ENCODE data around the gene GALNT17.

GALNT17 gene

DNA sequence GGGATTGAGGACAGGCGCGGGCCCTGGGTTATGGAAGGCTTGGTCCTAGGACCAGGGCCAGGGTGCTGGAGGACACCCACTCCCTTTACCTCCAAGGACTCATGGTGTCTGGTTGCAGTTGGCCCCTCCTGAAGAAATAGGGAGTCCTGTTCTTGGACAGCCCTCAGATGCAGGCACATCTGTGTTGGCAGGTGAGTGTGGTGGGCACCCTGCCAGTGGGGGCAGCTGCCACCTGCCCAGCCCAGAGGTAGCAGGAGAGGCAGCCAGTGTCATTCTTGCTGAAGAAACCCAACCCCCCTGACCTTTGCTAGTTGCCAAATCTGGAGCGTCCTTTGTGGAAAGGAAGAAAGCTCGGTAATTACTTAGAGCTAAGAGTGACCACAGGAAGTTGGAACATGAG is 8.3 kb downstream of the GALNT17 start:
- DNase-seq (no peak), ATAC-seq (no peak)
- Mint-ChIP-seq H3K4me1 (no peaks in the 10 kb centered on the region), H3K27ac (no peak overlapping the region), H3K27me3 (no peaks in the 10 kb centered on the region), H3K9me3 (peaks cover 12 to 17% of the 10 kb centered on the region in 2 donors), H3K4me3 (no peak overlapping the region)

GRCh38 chr7:71144963-71145362 is 13.0 kb downstream of the GALNT17 start:
- Mint-ChIP-seq H3K27ac (no peak overlapping the region), H3K27me3 (no peaks in the 10 kb centered on the region), H3K4me3 (no peak overlapping the region), H3K4me1 (no peaks in the 10 kb centered on the region), H3K9me3 (peaks cover 17 to 23% of the 10 kb centered on the region in 2 donors)
- ATAC-seq (no peak), DNase-seq (no peak)

- no peak overlapping the region for H3K4me3 Mint-ChIP-seq
- no peaks in the 10 kb centered on the region for H3K4me1 Mint-ChIP-seq
- H3K27me3 Mint-ChIP-seq = no peaks in the 10 kb centered on the region
- DNase-seq = no peak
- no peak for ATAC-seq
- peaks cover 17 to 23% of the 10 kb centered on the region in 2 donors for H3K9me3 Mint-ChIP-seq
- no peak overlapping the region for H3K27ac Mint-ChIP-seq
Measured at GRCh38 chr7:71145906-71146901, 14.3 kb downstream of the GALNT17 start.

DNA sequence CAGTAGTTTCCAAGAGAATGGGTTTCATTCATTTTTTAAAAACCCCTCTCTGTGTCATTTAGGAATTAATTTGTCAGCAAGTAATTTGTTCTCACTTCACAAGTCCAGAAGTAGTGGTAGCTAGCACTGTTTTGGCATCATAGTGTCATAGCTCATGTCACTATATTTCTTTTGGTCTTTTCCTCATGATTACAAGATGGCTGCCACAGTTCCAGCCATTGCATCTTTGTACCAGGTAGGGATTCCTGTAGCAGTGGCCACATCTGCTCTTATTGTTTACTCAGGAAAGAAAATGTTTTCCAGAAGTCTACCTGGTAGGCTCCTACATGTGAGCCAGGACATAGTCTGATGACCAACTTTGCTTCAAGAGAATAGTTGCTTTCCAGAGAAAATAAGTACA is 16.2 kb downstream of the GALNT17 start:
- no peak overlapping the region for H3K4me3 Mint-ChIP-seq
- H3K27me3 Mint-ChIP-seq = no peaks in the 10 kb centered on the region
- DNase-seq (no peak), ATAC-seq (no peak)
- no peak overlapping the region for H3K27ac Mint-ChIP-seq
- H3K4me1 Mint-ChIP-seq = no peaks in the 10 kb centered on the region
- H3K9me3 Mint-ChIP-seq = peaks cover 14 to 15% of the 10 kb centered on the region in 2 donors

- DNase-seq (no peak), ATAC-seq (no peak)
- Mint-ChIP-seq H3K9me3 (peaks cover 4 to 5% of the 10 kb centered on the region in 2 donors), H3K4me3 (no peak overlapping the region), H3K4me1 (no peaks in the 10 kb centered on the region), H3K27ac (no peak overlapping the region), H3K27me3 (no peaks in the 10 kb centered on the region)
Measured at GRCh38 chr7:71155236-71155635, 23.3 kb downstream of the GALNT17 start.

DNA sequence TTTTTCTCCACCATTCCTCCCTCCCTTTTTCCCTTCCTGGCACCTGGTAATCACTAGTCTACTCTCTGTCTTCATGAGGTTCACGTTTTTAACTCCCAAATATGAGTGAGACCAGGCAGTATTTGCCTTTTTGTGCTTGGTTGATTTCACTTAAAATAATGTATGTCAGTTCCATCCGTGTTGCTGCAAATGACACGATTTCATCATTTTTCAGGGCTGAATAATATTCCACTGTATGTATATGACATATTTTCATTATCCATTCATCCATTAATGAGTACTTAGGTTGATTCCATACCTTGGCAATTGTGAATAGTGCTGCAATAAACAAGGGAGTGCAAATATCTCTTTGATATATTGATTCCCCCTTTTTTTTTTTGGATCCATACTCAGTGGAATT is 25.8 kb downstream of the GALNT17 start:
- DNase-seq = no peak
- Mint-ChIP-seq H3K9me3 (peaks cover 4 to 5% of the 10 kb centered on the region in 2 donors), H3K4me3 (no peak overlapping the region), H3K27ac (no peak overlapping the region), H3K27me3 (no peaks in the 10 kb centered on the region), H3K4me1 (no peaks in the 10 kb centered on the region)
- no peak for ATAC-seq

GRCh38 chr7:71165708-71166107 is 33.8 kb downstream of the GALNT17 start:
- Mint-ChIP-seq H3K9me3 (peaks cover 5 to 15% of the 10 kb centered on the region in 2 donors), H3K4me1 (no peaks in the 10 kb centered on the region)

DNA sequence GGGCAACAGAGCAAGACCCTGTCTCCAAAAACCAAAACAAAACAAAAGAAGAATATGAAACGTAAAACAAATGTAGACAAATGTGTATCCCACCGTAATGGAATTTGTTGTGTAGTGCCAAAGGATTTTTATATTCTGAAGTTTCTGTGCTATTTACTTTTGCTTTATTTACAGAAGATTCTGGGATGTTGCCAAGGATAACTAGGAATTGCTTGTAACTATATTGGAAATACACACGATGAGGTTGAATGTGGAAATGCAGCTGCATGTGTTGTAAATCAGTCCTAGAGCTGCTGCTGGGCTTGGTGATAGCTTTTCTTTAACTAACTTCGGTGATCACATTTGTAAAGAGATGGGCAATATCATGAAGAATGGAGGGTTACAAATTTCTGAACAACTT is 39.5 kb downstream of the GALNT17 start:
- Mint-ChIP-seq H3K27me3 (no peaks in the 10 kb centered on the region), H3K4me3 (no peak overlapping the region), H3K9me3 (peaks cover 4 to 14% of the 10 kb centered on the region in 2 donors), H3K27ac (no peak overlapping the region), H3K4me1 (no peaks in the 10 kb centered on the region)
- ATAC-seq = no peak
- DNase-seq = no peak

More at GRCh38 chr7:71165708-71166107, 33.8 kb downstream of the GALNT17 start:
- no peak overlapping the region for H3K27ac Mint-ChIP-seq
- no peak for ATAC-seq
- H3K27me3 Mint-ChIP-seq = no peaks in the 10 kb centered on the region
- no peak for DNase-seq
- no peak overlapping the region for H3K4me3 Mint-ChIP-seq

DNA sequence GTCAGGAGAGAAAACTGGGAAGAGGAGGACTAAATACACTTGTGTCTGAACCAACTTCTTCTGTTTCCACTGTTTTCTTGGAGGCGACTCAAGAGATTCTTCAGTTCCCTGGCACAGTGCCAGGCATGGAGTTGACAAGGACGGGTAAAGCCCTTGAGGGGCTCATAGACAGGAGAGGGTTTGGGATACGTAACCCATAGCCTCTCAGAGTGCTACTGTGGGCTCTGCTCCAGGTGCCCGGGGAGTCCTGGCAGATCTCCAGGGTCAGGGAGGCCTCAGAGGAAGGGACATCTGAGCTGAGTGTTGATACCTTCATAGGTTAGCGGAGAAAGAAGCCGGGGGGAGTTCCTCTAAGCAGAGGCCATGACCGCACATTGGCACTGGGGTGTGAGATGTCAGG is 42.0 kb downstream of the GALNT17 start:
- no peak for ATAC-seq
- no peak for DNase-seq
- Mint-ChIP-seq H3K9me3 (peaks cover 4 to 19% of the 10 kb centered on the region in 2 donors), H3K27ac (no peak overlapping the region), H3K4me3 (no peak overlapping the region), H3K4me1 (no peaks in the 10 kb centered on the region), H3K27me3 (no peaks in the 10 kb centered on the region)

- ATAC-seq = no peak
Measured at GRCh38 chr7:71182438-71182935, 50.5 kb downstream of the GALNT17 start.

DNA sequence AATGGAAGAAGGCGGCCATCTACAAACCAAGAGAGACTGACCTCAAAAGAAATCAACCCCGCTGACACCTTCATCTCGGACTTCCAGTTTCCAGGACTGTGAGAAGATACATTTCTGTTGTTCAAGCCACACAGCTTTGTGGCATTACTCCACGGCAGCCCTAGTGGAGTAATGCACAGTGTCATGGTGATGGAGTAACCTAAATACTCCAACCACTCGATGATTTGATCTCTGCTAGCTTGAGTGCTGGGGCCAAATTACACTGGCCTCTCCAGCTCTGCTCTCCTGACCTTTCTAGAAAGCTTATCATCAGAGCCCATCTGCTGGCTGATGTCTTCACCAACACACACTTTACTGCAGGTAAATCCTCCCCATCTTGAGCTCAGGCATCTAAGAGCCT is 52.2 kb downstream of the GALNT17 start:
- no peaks in the 10 kb centered on the region for H3K4me1 Mint-ChIP-seq
- no peak for DNase-seq
- no peak for ATAC-seq
- no peak overlapping the region for H3K27ac Mint-ChIP-seq
- no peaks in the 10 kb centered on the region for H3K27me3 Mint-ChIP-seq
- peaks cover 12 to 32% of the 10 kb centered on the region in 2 donors for H3K9me3 Mint-ChIP-seq
- no peak overlapping the region for H3K4me3 Mint-ChIP-seq

More at GRCh38 chr7:71182438-71182935, 50.5 kb downstream of the GALNT17 start:
- H3K4me3 Mint-ChIP-seq = no peak overlapping the region
- H3K27me3 Mint-ChIP-seq = no peaks in the 10 kb centered on the region
- H3K4me1 Mint-ChIP-seq = no peaks in the 10 kb centered on the region
- DNase-seq = no peak
- peaks cover 6 to 23% of the 10 kb centered on the region in 2 donors for H3K9me3 Mint-ChIP-seq
- no peak overlapping the region for H3K27ac Mint-ChIP-seq

DNA sequence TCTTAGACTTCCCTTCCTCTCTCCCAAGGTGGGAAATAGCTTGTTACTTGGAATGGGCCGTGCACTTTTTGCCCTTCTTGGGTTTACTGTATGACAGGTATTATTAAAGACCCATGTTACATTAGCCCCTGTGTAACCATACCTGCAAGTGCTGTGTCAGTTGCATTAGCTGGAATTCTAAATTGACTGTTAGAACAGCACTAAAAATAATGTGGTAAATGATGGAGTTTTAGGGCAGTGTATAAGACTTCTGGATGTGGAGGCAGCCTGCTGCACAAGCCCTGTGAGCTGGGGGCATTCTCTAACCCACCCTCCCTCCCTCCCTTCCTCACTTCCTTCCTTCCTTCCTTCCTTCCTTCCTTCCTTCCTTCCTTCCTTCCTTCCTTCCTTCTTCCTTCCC is 52.7 kb downstream of the GALNT17 start:
- H3K4me1 Mint-ChIP-seq = no peaks in the 10 kb centered on the region
- no peak overlapping the region for H3K27ac Mint-ChIP-seq
- DNase-seq = no peak
- H3K4me3 Mint-ChIP-seq = no peak overlapping the region
- no peak for ATAC-seq
- H3K9me3 Mint-ChIP-seq = peaks cover 16 to 37% of the 10 kb centered on the region in 2 donors
- H3K27me3 Mint-ChIP-seq = no peaks in the 10 kb centered on the region

DNA sequence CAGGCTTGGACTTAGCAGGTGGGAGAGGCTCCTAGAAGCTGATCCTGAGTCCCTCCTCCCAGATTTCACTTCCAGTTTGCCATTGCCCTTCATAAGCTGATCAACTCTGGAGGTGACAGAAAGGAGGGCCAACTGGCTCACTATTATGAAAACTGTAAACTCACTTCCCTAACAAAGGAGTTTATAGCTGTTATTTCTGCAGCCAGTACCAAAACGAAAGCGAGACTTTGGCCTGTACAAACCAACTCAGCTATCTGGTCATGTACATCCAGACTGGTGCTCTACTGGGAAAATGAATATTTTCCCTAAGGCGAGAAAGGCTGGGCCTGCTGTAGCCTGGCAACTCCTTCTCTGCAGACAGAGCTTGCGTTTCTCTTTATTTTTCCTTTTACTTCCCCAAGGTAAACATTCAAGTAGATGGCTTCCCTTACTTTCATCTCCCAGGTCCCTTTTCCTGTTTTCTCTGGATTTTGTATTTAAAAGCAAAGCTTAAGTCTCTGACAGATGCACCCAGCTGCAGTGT is 54.7 kb downstream of the GALNT17 start:
- Mint-ChIP-seq H3K4me3 (no peak overlapping the region), H3K27ac (peak overlapping the region in 1 of 2 donors; percentile 57), H3K9me3 (peaks cover 16 to 30% of the 10 kb centered on the region in 2 donors), H3K4me1 (no peaks in the 10 kb centered on the region), H3K27me3 (no peaks in the 10 kb centered on the region)
- no peak for DNase-seq
- no peak for ATAC-seq

GRCh38 chr7:71191771-71192170 is 59.8 kb downstream of the GALNT17 start:
- H3K9me3 Mint-ChIP-seq = peaks cover 11 to 29% of the 10 kb centered on the region in 2 donors
- ATAC-seq = no peak

DNA sequence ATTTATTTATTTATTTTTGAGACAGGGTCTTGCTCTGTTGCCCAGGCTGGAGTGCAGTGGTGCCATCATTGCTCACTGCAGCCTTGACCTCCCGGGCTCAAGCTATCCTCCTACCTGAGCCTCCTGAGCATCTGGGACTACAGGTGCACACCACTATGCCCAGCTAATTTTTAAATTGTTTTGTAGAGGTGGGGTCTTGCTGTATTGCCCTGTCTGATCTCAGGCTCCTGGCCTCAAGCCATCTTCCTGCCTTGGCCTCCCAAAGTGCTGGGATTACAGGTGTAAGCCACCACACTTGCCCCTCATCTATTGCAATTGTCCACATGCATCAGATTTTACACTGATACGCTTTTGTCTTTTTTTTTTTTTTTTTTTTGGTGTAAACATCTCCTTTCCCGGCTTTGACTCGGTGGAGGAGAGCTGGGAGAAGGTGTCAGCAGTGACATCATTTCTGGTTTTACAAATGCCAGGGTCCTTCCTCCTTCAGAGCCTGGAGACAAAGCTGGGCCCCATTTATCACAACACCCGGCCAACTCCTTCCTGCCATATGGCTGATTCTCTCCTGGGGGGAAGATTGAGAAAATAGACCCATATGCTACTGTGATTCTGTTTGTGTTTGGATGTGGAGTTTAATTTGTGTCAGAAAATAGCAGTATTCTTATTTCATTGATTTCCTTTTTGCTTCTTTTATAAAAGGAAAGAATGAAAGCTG is 61.3 kb downstream of the GALNT17 start:
- H3K27ac Mint-ChIP-seq = no peak overlapping the region
- no peak overlapping the region for H3K4me3 Mint-ChIP-seq
- ATAC-seq (no peak), DNase-seq (no peak)
- H3K9me3 Mint-ChIP-seq = peaks cover 11 to 14% of the 10 kb centered on the region in 2 donors
- no peaks in the 10 kb centered on the region for H3K4me1 Mint-ChIP-seq
- no peaks in the 10 kb centered on the region for H3K27me3 Mint-ChIP-seq

More at GRCh38 chr7:71191771-71192170, 59.8 kb downstream of the GALNT17 start:
- H3K27ac Mint-ChIP-seq = no peak overlapping the region
- H3K4me3 Mint-ChIP-seq = no peak overlapping the region
- DNase-seq = no peak
- no peaks in the 10 kb centered on the region for H3K4me1 Mint-ChIP-seq
- H3K27me3 Mint-ChIP-seq = no peaks in the 10 kb centered on the region

Data from stimulated activated naive CD8-positive, alpha-beta T cell treated with anti-CD3 and anti-CD28 coated beads, Interleukin-15, amount 100 ng/mL, for 72 hours (primary cell).